ENCODE data around the gene RFTN1.

Gene RFTN1

DNA sequence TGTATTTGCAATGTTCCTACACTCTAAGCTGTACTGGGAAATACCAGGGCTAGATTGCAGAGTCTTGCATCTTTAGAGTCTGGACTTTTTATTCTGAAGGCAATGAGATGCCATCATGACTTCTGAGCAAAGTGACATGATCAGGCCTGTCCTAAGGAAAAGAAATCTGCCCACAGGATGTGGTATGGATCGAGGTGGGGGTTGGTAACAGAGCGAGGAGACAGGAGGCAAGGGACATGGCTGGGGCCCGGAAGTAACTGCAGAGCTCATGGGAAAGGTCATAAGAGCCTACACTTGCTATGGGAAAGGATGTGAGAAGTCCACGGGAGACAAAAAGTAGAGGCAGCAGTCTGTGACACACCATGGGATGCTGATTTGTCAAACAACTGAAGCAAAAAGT is 126.9 kb downstream of the RFTN1 start:
- in situ Hi-C loops (cut with MboI; ENCODE audit: low sequenced_read_pairs), result no loop called here

GRCh38 chr3:16385151-16385550 is 128.3 kb downstream of the RFTN1 start:
- in situ Hi-C loops (cut with MboI; ENCODE audit: low sequenced_read_pairs), result no loop called here

DNA sequence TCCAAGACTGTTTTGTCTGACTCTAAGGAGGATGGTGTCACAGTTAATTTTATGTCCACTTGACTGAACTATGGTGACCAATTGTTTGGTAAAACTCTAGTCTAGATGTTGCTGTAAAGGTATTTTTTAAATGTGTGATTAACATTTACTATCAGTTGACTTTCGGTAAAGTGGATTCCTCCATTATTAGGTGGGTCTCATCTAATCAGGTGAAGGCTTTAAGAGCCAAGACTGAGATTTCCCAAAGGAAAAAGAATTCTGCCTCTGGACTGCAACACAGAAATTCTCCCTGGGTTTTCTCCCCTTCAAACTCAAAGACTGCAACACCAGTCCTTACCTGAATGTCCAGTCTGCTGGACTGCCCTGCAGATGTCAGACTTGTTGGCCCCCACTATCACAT is 129.6 kb downstream of the RFTN1 start:
- in situ Hi-C loops (cut with MboI; ENCODE audit: low sequenced_read_pairs), result no loop called here

DNA sequence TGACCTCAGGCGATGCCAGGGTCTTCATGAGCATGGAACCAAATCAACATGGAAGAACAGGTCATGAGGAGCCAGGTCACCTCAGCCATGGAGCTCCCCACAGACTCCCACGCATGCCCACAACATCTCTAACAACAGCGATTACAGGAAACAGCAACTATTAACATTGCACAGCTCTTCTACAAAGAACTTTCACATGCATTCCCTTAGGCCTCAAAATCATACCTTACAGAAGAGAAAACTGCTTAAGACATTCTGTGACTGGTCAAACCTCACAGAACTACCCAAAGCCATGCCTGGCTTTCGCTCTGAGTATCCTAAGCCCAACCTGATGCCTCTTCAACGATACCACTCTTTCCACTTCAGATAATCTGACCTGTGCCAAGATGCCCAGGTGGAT is 130.7 kb downstream of the RFTN1 start:
- in situ Hi-C loops (cut with MboI; ENCODE audit: low sequenced_read_pairs), result no loop called here

GRCh38 chr3:16381426-16381825 is 132.1 kb downstream of the RFTN1 start:
- in situ Hi-C loops (cut with MboI; ENCODE audit: low sequenced_read_pairs), result no loop called here

DNA sequence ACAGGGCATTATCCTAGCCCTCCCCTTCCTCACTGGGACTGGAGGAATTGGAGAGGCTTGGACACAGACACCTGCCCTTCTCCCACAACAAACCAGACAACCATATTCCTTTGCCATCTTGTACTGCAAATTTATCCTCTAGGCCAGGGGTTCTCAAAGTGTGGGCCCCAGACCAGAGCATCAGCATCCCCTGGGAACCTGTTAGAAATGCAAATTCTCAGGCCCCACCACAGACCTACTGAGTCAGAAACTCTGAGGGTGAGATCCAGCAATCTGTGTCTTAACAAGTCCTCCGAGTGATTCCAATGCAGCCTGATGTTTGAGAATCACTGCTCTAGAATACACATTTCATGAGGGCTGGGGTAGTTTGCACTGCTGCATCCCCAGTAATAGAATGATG is 133.1 kb downstream of the RFTN1 start:
- in situ Hi-C loops (cut with MboI; ENCODE audit: low sequenced_read_pairs), result no loop called here

GRCh38 chr3:16379838-16380237 is 133.7 kb downstream of the RFTN1 start:
- in situ Hi-C loops (cut with MboI; ENCODE audit: low sequenced_read_pairs), result no loop called here

DNA sequence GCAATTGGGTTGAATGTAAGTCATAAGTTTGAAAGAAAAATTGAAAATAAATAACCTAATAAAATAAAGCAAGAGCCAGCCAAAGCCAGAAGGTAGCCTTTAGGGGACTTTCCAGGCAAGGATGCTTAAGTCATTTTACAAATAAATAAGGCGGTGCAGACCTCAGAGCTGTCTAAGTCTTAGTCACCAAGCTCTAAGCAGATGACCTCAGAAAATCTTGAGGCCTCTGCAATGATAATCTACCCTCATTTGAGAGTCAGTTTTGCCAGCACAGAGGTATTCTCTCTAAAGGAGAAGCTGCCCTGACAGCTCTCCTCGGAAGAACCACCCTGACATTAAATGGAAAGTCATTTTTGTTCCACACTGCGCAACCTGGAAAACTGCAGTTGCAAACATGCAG is 134.6 kb downstream of the RFTN1 start:
- in situ Hi-C loops (cut with MboI; ENCODE audit: low sequenced_read_pairs), result no loop called here

GRCh38 chr3:16378415-16378814 is 135.1 kb downstream of the RFTN1 start:
- in situ Hi-C loops (cut with MboI; ENCODE audit: low sequenced_read_pairs), result no loop called here

- in situ Hi-C loops (cut with MboI; ENCODE audit: low sequenced_read_pairs), result no loop called here
Observed at GRCh38 chr3:16377847-16378302, 135.6 kb downstream of the RFTN1 start.

- in situ Hi-C loops (cut with MboI; ENCODE audit: low sequenced_read_pairs), result no loop called here
Observed at GRCh38 chr3:16377196-16377595, 136.3 kb downstream of the RFTN1 start.

- in situ Hi-C loops (cut with MboI; ENCODE audit: low sequenced_read_pairs), result no loop called here
Observed at GRCh38 chr3:16375891-16376290, 137.6 kb downstream of the RFTN1 start.

- in situ Hi-C loops (cut with MboI; ENCODE audit: low sequenced_read_pairs), result no loop called here
Observed at GRCh38 chr3:16374935-16375245, 138.6 kb downstream of the RFTN1 start.

- in situ Hi-C loops (cut with MboI; ENCODE audit: low sequenced_read_pairs), result no loop called here
Observed at GRCh38 chr3:16374047-16374934, 139.2 kb downstream of the RFTN1 start.

GRCh38 chr3:16373341-16373946 is 140.1 kb downstream of the RFTN1 start:
- in situ Hi-C loops (cut with MboI; ENCODE audit: low sequenced_read_pairs), result no loop called here

DNA sequence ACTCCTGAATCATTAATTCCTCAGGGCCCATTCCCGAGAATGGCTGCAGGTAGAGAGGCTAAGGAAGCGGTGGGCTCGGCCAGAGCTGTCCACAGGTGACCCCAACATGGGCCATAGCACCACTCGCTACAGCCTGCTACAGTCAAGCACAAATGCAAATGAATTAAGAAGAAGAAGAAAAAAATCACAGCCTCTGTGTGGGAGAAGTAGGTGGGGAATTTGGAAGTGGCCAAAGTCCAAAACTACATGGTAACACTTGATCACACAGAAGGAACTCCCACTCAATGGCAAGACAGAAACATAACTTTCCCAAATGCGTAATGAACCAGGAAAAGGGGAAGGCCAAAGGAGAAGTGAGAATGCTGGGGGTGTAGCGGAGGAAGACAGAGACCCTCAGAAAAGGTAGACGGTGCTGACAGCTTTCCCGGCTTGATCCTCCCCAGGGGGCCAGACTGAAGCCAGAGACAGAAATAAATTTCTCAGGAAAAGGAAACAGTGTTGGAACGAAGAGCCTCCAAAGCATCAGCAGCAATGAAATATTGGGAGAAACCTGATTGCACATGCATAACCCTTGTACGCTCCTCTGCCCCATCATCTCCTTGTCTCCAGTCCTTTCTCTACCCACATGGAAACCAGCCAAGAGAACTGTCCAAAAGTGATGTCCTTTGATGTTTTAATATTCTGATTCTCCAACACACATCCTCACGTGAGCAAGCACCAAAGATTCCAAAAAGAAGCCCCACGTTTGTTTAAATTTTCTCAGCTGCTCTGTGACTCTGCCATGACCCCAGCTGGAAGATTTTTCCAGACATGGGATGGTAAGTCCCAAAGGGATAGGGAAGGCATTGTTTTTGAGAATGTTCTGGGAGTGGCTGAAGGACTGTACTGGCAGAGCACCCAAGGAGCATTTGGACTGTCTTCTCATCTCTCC is 140.9 kb downstream of the RFTN1 start:
- in situ Hi-C loops (cut with MboI; ENCODE audit: low sequenced_read_pairs), result no loop called here

DNA sequence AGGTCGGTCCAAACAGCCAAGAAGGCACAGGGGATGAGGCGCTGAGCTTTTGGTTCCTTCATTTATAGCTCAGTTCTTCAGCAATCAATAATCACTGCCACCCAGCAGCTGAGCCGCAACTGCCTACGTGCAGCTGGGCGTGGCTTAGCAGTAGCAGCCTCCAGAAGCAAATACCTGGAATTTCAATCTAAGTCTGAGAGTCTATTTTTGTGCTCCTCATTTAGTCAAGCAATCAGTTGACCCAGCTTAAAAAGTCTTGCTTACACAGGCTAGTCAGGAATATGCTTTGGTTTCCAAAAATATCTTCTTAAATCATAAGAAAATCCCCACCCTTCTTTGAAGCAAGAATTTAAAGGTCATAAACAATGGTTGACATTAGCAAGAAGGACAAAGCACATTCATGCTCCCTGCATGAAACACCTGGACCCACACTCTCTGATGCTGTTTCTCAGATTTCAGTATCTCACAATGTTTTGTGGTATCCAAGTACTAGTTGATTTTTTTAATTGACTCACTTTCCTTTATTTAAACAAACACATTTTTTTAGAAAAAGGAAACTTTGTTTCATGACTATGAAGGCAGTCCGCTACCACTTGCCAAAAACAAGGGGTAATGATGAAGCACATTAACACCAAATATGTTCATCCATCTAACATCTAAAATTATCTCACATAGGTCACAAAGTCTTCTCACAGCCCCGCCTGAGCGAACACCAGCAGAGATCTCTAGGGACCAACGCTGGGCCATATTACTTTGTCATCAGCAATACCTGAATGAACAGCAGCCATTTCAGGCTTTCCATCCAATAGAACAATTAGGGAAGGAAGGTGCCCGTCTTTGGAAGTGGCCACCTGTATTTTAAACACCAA is 142.4 kb downstream of the RFTN1 start:
- in situ Hi-C loops (cut with MboI; ENCODE audit: low sequenced_read_pairs), result no loop called here

DNA sequence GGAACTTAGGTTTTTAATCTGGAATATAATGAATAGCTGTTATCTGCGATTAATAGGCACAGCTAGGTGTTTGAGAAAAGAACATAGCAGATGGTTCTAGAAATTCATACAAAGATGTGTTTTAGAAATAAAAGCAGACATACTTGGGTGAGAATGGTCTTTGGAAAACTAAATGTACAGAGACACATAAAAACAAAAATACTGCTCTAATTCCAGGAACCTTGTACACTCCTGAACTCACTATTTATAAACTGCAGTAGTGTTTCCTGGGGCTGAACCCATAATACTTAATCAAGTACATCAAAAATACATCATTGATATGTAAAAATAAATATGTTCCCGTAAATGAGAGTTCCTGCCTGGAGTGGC is 143.0 kb downstream of the RFTN1 start:
- in situ Hi-C loops (cut with MboI; ENCODE audit: low sequenced_read_pairs), result no loop called here

GRCh38 chr3:16369885-16370284 is 143.6 kb downstream of the RFTN1 start:
- in situ Hi-C loops (cut with MboI; ENCODE audit: low sequenced_read_pairs), result no loop called here

DNA sequence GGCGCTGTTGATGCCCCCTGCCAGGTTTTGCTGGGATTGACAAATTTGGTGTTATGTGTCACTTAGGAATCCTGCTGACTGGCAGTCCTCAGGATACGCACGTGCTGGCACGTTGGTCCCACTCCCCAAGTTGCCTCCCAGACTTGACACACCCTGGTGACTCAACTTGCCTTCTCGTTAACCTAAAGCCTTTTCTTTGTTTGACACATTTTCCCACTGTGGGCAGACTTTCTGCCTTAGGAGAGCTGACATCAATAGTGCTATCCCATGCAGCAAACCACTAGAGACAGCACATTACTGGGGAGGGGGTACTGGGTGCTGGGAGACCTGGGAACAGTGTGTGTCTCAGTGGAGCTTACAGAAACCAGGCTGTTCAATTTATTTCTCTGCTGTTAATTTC is 144.2 kb downstream of the RFTN1 start:
- in situ Hi-C loops (cut with MboI; ENCODE audit: low sequenced_read_pairs), result no loop called here

DNA sequence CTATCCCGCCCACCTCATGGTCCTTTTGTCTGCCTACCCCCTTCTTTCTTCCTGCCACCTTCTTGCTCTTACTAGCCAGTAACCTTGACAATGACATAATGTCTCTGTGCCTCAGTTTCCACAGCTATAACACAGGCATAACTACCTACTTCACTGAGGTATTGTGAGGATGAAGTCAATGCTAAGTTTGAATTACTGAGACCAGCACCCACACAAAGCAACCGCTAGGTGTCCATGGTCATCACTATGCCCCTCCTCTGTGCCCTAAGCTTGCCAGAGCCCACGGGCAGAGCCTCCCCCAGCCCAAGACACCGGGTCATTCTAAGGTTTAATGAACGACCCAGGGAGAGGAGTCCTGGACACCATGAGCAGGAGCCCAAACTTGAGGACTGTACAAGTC is 146.9 kb downstream of the RFTN1 start:
- in situ Hi-C loops (cut with MboI; ENCODE audit: low sequenced_read_pairs), result no loop called here

Data from hTERT RPE-1 (cell line).